Measurements from ENCODE around the gene NEK2. TPM values are rescaled to one million over a fixed set of nuclear protein-coding genes. Genes with fewer than 3 reads are reported as not detected.
A peak's percentile ranks its signal among the peaks of the same experiment; 100 is the strongest.
"Not testable (repeated sequence)": the region's sequence is repeated elsewhere in the genome, so short reads cannot be mapped to it uniquely, and the experiment has no call there.

The NEK2 gene
- total RNA-seq, 2 experiments from 2014 or later = 42.5 to 48.4 TPM

DNA sequence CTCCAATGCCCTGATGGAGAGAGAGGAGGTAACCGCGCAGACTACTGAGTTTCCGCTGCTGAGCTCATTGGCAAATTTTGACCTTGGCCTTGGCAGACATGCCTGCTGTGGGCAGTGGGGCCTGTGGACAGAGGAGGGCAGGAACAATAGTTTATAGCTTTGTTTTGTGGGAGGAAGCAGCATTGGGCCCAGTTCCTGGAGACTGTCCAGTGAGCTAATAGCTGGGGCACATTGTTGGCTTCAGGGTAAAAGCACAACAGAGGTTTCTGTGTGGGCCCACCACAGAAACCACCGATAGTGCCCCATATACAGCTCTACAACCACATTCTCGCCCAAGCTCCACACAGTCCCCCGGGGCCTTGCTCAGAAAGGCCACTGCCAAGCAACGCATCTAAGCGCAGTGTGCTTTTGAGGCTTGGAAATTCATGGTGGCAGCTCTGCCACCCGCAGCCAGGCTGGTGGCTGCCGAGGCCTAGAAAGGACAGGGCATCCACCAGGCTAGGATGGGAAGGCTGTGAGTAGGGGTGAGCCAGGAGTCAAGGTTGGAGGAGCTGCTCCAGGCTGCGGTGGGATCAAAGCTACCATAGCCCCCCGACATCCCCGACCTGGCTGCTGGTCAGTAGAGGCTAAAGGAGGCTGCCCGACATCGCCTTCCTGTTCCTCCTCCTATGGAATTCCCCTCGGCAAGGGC is 43.2 kb downstream of the NEK2 start:
- no peak for DNase-seq
- Mint-ChIP-seq H3K4me1 (peaks cover 12% of the 10 kb centered on the region), H3K4me3 (no peak overlapping the region), H3K9me3 (ENCODE audit: low read depth) (no peaks in the 10 kb centered on the region), H3K27ac (no peak overlapping the region), H3K27me3 (peaks cover 6% of the 10 kb centered on the region), H3K36me3 (no peaks in the 10 kb centered on the region)
- CTCF ChIA-PET = no interaction called here
- no peak for ATAC-seq

DNA sequence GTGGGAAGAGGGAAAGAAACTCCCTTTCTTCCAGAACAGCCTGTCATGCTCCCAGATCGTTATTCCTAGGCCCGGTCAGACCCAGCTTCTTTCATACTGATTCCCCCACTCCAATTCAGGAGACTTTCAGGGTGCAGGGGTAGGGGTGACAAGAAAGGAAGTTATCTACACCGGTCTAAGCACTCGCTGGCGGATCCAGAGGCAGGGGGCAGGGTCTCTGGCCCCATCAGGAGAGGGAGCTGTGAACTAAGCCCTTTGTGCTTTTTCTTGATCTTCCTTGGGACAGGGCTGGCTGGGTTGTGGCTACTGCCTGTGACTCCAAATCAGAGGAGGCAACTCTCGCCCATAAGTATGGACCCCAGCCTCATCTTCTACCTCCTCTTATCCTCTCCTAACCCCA is 44.3 kb downstream of the NEK2 start:
- H3K9me3 Mint-ChIP-seq (ENCODE audit: low read depth) = no peaks in the 10 kb centered on the region
- H3K27me3 Mint-ChIP-seq = peaks cover 6% of the 10 kb centered on the region
- H3K4me1 Mint-ChIP-seq = peaks cover 12% of the 10 kb centered on the region
- no peak for DNase-seq
- no peak overlapping the region for H3K4me3 Mint-ChIP-seq
- H3K36me3 Mint-ChIP-seq = no peaks in the 10 kb centered on the region
- CTCF ChIA-PET = no interaction called here
- H3K27ac Mint-ChIP-seq = no peak overlapping the region
- ATAC-seq = no peak

DNA sequence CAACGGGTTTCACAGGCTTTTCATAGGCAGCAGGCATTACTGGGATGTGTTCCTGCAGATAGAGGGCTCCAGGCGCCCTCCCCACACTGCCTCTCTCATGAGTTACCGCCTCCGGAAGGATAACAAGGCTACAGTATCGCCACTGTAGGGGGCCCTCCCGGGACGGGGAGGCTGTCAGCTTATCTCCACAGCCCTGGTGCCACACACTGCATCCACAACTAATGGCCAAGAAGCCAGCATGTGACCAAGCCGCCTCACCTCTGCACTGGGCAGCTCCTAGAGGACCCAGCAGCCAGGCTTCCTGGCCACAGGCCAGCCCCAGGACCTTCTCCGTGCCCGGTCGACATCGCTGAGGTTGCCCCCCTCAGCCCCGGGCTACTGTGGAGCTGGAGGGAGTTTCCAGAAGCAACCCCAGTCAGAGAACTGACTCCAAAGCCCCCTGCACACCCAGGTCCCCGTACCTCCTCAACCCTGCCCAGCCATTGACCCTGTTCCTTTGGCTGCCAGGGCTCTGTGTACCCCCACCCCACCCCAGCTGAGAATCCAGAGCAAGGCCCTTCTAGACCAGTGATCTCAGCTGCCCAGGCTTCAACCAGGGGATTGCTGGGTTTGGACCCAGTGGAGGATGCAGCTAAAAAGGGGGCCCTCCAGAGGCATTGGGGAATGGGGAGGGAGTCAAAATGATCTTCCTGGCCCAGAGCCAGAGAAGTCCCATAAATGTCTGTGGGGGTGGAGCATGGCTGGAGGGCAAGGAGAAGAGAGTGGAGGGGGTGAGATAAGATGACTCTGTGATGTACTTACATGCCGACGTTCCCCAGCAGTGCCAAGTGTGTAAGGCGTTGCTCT is 45.0 kb downstream of the NEK2 start:
- DNase-seq (no peak), ATAC-seq (no peak)
- CTCF ChIA-PET = no interaction called here
- Mint-ChIP-seq H3K27ac (no peak overlapping the region), H3K9me3 (ENCODE audit: low read depth) (no peaks in the 10 kb centered on the region), H3K4me3 (no peak overlapping the region), H3K36me3 (no peaks in the 10 kb centered on the region), H3K4me1 (peaks cover 12% of the 10 kb centered on the region), H3K27me3 (peaks cover 6% of the 10 kb centered on the region)

DNA sequence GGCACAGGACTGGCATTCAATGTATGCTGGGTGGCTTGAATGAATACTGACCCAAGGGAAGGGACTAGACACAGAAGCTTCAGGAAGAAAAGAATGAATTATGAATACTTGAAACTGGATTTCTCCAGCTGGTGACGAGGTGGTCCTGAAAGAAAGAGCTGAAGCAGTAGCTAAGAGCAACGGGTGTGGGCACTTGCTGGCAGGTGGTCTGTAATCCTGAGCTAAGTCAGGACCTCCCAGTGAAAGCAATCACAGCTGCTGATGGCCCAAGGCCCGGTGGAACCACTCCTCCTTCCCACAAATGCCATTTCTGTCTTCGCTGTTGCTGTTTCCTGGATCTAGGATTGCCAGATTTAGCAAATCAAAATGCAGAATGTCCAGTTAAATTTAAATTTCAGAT is 47.0 kb downstream of the NEK2 start:
- Mint-ChIP-seq H3K9me3 (ENCODE audit: low read depth) (no peaks in the 10 kb centered on the region), H3K27me3 (peaks cover 7% of the 10 kb centered on the region), H3K4me1 (peaks cover 24% of the 10 kb centered on the region), H3K4me3 (no peak overlapping the region), H3K36me3 (no peaks in the 10 kb centered on the region), H3K27ac (no peak overlapping the region)
- CTCF ChIA-PET = no interaction called here
- no peak for DNase-seq
- no peak for ATAC-seq

DNA sequence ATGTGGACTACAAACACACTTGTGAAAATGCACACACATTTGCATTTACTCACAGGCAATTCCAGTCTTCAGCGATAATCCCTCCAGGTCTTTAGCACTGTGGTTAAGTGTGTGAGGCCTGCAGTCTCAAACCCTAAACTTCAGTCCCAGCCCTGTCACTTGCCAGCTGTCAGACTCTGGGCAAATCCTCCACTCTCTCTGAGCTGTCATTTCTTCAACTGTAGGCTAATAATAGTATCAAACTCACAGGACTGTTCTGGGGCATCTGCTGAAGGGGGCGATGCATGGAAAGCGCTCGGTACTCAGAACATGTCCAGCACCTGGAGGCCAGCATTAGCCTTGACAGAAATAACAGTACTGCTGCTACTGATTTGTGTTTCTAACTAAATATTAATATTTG is 48.2 kb downstream of the NEK2 start:
- peaks cover 5% of the 10 kb centered on the region for H3K27me3 Mint-ChIP-seq
- H3K4me3 Mint-ChIP-seq = no peak overlapping the region
- ATAC-seq (no peak), DNase-seq (no peak)
- no peaks in the 10 kb centered on the region for H3K36me3 Mint-ChIP-seq
- no peaks in the 10 kb centered on the region for H3K9me3 Mint-ChIP-seq (ENCODE audit: low read depth)
- H3K4me1 Mint-ChIP-seq = peaks cover 23% of the 10 kb centered on the region
- CTCF ChIA-PET = no interaction called here
- no peak overlapping the region for H3K27ac Mint-ChIP-seq

DNA sequence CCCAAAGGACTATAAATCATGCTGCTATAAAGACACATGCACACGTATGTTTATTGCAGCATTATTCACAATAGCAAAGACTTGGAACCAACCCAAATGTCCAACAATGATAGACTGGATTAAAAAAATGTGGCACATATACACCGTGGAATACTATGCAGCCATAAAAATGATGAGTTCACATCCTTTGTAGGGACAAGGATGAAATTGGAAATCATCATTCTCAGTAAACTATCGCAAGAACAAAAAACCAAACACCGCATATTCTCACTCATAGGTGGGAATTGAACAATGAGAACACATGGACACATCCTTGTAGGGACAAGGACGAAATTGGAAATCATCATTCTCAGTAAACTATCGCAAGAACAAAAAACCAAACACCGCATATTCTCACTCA is 49.6 kb downstream of the NEK2 start:
- H3K27me3 Mint-ChIP-seq; H3K27ac Mint-ChIP-seq; DNase-seq; H3K36me3 Mint-ChIP-seq; H3K4me3 Mint-ChIP-seq; CTCF ChIA-PET; ATAC-seq; H3K9me3 Mint-ChIP-seq (ENCODE audit: low read depth): not testable (repeated sequence)
- peaks cover 20% of the 10 kb centered on the region for H3K4me1 Mint-ChIP-seq

DNA sequence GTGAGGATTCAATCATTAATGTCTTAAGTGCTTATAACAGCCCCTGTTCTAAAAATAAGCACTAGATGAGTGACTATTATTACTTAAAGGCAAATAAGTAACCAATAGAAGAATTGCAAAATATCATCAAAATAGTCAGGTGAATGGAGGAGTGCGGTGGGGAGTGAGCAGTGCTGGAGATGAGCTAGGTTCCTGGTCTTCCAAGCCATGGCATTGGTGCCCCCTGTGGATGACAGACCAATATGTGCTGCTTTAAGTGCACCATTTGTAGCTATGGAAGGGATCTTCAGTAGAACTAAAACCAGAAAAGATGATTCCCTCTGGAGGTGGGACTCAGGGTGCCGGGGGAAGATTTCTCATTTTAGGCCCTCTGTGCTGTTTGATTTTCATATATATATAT is 50.4 kb downstream of the NEK2 start:
- H3K27me3 Mint-ChIP-seq = peaks cover 5% of the 10 kb centered on the region
- H3K36me3 Mint-ChIP-seq = no peaks in the 10 kb centered on the region
- H3K9me3 Mint-ChIP-seq (ENCODE audit: low read depth) = no peaks in the 10 kb centered on the region
- CTCF ChIA-PET = interaction anchor here (0.8 to 2.5 kb wide), 10 partner anchors 11 to 110 kb away, joined by 3 to 8 read pairs (median 5); partner anchors contain the start of gene SLC30A1
- no peak overlapping the region for H3K27ac Mint-ChIP-seq
- peaks cover 20% of the 10 kb centered on the region for H3K4me1 Mint-ChIP-seq
- peak; percentile 71 for ATAC-seq
- peak; percentile 53 for DNase-seq
- no peak overlapping the region for H3K4me3 Mint-ChIP-seq

DNA sequence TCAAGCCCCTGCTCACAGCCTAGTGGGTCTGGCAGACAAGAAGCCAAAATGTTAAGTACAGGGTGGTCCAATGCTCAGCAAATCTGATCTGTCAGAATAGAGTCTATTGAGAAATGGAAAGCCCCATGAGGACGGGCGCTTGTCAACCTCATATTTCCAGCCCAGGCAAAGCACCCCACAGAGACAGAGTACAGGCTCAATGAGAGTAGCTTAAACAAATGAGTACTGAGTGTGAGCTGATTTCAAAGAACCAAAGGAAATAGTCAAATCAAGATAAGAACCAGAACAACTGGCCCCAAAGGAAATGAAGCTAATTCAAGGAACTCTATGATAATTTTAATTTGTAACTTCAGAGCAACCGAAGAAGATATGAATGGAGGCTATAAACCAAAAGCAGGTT is 51.9 kb downstream of the NEK2 start:
- DNase-seq = no peak
- CTCF ChIA-PET = interaction anchor here (1.3 to 2.5 kb wide), 5 partner anchors 11 to 109 kb away, joined by 4 to 6 read pairs (median 5); partner anchors contain the start of gene SLC30A1

DNA sequence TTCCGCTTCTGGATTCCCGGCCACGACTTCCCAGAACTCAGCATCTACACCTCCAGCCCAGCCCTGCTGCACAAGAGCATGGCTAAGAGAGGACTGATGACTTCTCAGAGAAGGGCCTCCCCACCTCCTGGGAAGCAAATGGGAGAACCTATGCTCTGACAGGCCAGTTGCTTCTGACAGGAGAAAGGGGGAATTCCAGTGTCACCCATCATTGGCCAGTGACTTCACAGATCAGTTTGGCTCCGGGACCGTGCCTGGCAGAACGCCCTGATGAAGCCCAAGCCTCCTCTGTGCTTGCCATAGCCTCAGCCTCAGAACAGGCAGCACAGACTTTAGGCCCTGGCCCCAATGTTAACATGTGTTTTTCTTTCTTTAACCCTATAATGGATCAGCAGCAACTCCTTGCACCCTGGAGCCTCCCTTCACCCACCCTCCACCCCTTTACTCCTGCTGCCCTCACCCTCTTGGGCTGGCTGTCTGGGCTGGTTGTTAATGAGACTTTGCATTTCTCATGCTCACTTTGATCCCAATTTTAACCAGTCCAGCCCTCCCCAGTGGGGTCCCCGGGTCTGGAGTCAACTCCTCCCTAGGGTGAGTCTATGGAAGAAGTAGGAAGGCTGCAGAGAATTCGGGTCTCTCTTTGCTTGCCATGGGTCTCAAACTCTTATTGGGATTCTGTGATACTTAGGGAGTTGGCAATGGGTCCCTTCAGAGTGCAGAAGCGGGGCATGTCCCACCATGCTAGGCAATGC is 53.8 kb downstream of the NEK2 start:
- H3K9me3 Mint-ChIP-seq (ENCODE audit: low read depth) = no peaks in the 10 kb centered on the region
- CTCF ChIA-PET = interaction anchor here (0.6 kb wide), 1 partner anchor 235 kb away, joined by 4 read pairs; no protein-coding TSS in a partner anchor
- peaks cover 20% of the 10 kb centered on the region for H3K4me1 Mint-ChIP-seq
- no peaks in the 10 kb centered on the region for H3K36me3 Mint-ChIP-seq
- no peak for DNase-seq
- no peak overlapping the region for H3K4me3 Mint-ChIP-seq
- peaks cover 2% of the 10 kb centered on the region for H3K27me3 Mint-ChIP-seq
- H3K27ac Mint-ChIP-seq = no peak overlapping the region
- no peak for ATAC-seq

More for the DNA sequence above, 51.9 kb downstream of the NEK2 start:
- Mint-ChIP-seq H3K36me3 (no peaks in the 10 kb centered on the region), H3K9me3 (ENCODE audit: low read depth) (no peaks in the 10 kb centered on the region), H3K27ac (peak overlapping the region; percentile 7), H3K27me3 (peaks cover 2% of the 10 kb centered on the region), H3K4me3 (no peak overlapping the region), H3K4me1 (peaks cover 20% of the 10 kb centered on the region)
- no peak for ATAC-seq

DNA sequence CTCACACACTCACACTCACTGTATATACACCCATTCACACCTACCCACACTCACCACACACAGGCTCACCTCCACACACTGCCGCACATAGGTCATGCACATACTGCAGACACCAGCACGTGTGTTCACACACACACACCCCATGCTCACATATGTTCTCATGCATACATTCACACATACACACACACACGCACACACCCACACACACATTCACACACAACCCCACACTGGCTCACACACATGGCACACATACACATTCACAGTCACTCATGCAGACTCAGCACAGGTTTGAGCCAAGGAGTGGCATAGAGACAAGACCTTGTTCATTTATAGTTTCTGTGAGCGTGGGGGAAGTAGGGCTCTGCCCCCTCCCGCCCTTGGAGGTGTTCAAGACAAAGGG is 55.3 kb downstream of the NEK2 start:
- no peak overlapping the region for H3K27ac Mint-ChIP-seq
- peaks cover 2% of the 10 kb centered on the region for H3K27me3 Mint-ChIP-seq
- H3K4me1 Mint-ChIP-seq = peaks cover 20% of the 10 kb centered on the region
- DNase-seq (no peak), ATAC-seq (no peak)
- CTCF ChIA-PET = no interaction called here
- no peak overlapping the region for H3K4me3 Mint-ChIP-seq
- no peaks in the 10 kb centered on the region for H3K36me3 Mint-ChIP-seq
- H3K9me3 Mint-ChIP-seq (ENCODE audit: low read depth) = no peaks in the 10 kb centered on the region

DNA sequence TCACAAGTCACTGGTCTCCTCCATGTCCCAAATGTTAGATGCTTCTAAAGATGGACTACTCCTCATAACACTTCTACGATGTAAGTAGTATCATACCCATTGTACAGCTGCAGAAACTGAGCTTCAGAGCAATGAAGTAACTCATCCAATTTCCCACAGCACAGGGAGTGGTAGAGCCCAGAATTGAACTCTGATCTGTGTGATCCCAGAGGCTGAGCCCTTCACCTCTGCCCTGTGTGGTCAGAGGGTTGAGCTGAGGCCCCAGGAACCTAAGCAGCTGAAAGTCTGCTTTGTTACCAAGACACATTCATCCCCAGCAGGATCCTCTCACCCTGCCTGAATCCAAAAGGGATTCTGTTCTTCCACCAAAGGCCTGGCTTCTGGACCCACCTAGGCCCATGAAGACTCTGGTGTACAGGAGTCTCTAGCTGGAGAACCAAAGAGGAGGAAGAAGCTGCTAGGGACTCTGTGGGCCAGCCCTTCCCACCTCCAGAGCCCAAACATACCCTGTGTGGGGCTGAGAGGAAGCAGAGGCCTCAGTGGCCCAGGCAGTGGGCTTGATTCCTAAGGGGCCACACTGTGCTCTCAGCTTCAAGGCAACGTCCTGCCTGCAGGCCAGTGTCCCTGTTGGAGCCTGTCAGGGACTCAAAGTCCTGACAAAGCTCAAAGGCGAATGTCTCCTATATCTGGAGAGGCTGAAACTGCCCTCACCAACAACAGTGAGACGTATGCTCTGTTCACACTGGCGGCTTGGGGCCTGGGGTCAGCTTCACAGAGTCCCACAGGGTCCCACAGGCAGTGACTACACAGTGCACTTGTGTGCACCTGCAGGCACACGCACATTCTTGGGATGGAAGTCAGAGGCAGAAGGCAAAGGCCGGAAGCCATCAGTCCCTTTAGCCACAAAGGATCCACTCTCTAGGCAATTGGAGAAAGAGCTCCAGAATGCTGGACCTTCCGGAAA is 56.1 kb downstream of the NEK2 start:
- DNase-seq (no peak), ATAC-seq (no peak)
- CTCF ChIA-PET = no interaction called here
- Mint-ChIP-seq H3K4me1 (peaks cover 20% of the 10 kb centered on the region), H3K4me3 (no peak overlapping the region), H3K9me3 (ENCODE audit: low read depth) (no peaks in the 10 kb centered on the region), H3K36me3 (no peaks in the 10 kb centered on the region), H3K27ac (no peak overlapping the region), H3K27me3 (no peaks in the 10 kb centered on the region)

DNA sequence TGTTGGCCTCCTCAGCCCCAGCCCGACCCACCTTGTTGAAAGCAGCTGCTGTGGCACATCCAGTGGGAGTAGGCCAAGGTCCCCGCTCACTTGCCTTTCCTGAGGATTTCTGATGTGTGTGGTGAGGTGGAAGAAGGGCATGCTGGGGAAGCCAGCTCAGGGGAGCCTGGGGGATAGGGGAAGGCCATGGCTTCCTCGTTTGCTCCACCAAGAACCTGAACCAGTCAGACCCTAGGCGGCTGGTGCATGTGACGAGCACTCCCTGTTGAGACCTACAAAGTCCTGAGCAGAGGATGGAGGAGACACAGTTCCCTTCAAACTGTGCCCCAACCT is 58.5 kb downstream of the NEK2 start:
- CTCF ChIA-PET = interaction anchor here (1.1 to 2.4 kb wide), 3 partner anchors 14 to 38 kb away, joined by 3 to 7 read pairs (median 5); no protein-coding TSS in a partner anchor
- DNase-seq (no peak), ATAC-seq (no peak)
- H3K36me3 Mint-ChIP-seq = no peaks in the 10 kb centered on the region
- no peaks in the 10 kb centered on the region for H3K27me3 Mint-ChIP-seq
- H3K27ac Mint-ChIP-seq = no peak overlapping the region
- no peak overlapping the region for H3K4me3 Mint-ChIP-seq
- H3K4me1 Mint-ChIP-seq = peaks cover 13% of the 10 kb centered on the region
- H3K9me3 Mint-ChIP-seq (ENCODE audit: low read depth) = no peaks in the 10 kb centered on the region
